ENCODE measurements around the gene SLX9.

The SLX9 gene

GRCh38 chr21:45009616-45010015 lies 69.8 kb downstream of the SLX9 start:
- DNase-seq: no peak

GRCh38 chr21:45010096-45010495 lies 70.3 kb downstream of the SLX9 start:
- DNase-seq: no peak

DNA sequence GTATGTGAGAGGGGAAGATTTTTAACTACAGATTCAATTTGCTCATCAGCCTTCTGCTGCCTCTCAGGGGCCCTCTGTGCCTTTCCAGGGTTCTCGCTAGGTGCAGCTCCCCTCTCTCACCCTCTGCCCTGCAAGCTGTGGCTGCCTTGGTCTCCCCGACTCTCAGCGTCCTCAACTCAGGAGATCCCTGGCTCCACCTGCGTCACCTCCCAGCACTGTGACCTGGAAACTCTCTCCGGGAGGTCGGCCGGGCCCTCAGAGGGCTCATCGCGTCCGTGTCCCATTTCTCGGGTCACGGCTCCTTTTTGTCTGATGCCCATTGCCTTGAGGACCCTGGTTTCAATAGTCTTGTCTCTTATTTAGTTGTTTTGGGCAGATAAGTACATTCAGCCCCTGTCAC lies 71.0 kb downstream of the SLX9 start:
- DNase-seq: no peak

DNA sequence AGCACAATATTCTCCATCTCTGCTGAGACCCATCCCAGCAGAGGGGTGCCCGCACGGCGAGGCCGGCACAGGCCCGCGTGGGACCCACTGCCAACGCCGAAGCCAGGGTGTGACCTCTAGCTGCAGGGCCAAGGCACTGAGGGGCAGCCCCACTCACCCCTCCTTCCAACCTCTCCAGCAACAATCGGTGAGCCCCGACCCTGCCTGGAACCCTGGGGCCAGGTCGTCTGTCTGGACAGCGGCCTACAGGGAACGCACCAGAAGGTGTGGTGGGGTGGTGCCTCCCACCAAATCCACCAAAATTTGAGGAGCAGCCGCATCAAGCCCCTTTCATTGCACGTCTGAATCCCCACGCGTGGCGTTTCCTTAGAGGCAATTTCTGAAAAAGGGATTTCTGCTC lies 71.6 kb downstream of the SLX9 start:
- DNase-seq: no peak

DNA sequence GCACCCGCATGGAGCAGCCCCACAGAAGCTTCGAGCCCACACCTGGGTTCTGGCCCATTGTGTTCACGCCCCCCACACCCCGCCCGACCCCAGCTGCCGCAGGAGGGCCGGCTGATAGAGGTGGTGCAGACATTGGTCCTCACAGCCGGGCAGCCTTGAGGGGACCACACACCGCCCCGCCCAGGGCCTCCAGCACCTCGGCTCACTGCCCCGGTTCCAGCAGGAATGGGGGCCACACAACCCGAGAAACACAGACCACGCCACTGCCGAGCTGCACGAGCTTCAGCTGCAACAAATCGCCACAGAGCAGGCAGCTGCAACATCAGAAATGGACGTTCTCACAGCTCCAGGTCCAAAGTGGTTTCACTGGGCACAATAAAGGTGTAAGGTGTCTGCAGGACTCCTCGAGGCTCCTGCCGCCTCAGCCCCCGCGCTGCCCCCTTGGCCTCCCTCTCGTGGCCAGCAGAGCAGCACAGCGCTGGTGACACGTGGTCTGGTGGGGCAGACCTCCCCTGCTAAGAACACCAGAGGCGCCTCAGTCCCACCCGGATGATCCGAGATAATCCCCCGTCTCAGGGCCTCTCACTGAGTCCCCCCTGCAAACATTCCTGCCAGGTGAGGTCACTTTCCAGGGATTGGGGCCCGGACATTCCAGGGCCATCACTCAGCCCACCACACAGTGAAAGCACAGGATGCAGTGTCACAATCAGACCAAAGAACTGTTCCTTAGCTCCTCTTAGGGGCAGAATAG lies 72.3 kb downstream of the SLX9 start:
- DNase-seq: no peak

- no peak for DNase-seq
Measured at GRCh38 chr21:45012662-45013259, 72.9 kb downstream of the SLX9 start.

DNA sequence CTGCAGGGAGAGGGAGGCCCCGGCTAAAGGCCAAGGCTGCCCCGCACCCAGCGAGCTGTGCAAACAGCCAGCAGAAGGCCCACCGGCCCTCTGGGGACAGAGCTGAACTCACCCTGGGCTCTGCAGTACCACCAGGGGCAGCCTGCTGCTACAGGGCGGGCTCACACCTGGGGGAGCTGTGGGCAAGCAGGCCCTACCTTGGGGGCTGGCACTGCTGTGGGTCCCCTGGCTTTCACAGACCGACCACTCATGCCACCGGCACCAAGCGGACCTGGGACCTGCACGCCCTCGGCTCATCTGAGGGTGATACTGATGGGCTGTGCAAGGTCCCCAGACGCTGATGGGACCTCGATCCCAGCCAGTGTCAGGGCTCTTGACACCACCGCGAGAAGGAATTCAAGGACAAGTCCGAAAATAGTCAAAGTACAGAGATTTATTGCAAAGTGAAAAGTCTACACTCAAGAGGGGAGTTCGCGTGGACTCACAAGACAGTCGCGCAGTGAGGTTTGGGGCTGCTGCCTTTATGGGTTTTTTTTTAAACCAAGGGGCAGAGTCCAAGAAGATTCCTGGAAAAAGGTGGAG lies 73.5 kb downstream of the SLX9 start:
- no peak for DNase-seq

DNA sequence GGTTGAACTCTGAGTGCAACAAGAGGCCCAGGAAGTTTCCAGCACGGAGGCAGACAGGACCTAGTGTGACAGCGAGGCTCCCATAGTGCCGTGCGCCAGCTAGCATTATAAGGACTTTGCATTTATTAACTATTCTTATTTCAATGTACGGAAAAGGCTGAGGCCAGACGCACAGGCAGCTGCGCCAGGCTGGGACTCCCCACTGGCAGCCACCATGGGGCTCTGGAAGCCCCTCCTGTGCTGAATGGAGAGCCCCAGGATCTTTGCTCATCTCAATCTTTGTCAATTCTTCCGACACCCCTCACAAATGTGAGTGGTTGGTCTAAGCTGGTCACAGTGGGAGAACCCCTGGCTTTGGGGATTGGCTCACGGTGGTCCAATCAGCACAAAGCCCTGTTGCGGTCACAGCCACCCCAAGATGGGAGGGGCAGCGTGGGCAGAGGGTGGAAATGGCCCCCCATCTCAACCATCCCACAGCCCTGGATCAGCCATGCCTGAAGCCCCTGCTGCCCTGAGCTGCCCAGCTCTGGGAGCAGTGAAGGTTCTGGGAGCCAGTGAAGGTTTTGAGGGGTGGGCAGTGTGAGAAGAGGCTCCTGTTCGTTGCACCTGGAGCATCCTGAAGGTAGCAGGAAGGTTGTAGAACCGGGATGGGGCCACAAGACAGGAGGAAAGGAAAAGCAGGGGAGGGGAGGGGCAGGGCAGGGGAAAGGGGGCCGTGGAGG lies 75.1 kb downstream of the SLX9 start:
- DNase-seq: no peak

GRCh38 chr21:45015469-45015860 lies 75.6 kb downstream of the SLX9 start:
- no peak for DNase-seq

DNA sequence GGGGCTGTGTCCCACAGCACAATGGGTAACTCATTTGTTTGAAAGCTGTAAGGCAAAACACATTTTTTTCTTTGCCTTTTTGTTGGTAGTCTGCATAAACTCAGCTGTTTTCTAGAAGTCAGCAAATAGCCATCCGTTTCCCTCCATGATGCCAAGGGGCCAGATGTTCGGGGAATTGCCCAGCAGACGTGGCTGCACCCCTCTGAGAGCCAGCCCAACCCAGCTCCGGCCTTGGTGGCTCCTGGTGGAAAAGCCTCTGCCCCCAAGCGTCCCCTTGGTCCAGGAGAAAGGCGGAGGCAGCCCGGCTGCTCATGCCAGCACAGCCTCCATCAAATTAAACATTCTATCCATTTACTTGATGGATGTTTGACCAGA lies 76.2 kb downstream of the SLX9 start:
- no peak for DNase-seq

GRCh38 chr21:45016406-45017038 lies 76.7 kb downstream of the SLX9 start:
- no peak for DNase-seq

DNA sequence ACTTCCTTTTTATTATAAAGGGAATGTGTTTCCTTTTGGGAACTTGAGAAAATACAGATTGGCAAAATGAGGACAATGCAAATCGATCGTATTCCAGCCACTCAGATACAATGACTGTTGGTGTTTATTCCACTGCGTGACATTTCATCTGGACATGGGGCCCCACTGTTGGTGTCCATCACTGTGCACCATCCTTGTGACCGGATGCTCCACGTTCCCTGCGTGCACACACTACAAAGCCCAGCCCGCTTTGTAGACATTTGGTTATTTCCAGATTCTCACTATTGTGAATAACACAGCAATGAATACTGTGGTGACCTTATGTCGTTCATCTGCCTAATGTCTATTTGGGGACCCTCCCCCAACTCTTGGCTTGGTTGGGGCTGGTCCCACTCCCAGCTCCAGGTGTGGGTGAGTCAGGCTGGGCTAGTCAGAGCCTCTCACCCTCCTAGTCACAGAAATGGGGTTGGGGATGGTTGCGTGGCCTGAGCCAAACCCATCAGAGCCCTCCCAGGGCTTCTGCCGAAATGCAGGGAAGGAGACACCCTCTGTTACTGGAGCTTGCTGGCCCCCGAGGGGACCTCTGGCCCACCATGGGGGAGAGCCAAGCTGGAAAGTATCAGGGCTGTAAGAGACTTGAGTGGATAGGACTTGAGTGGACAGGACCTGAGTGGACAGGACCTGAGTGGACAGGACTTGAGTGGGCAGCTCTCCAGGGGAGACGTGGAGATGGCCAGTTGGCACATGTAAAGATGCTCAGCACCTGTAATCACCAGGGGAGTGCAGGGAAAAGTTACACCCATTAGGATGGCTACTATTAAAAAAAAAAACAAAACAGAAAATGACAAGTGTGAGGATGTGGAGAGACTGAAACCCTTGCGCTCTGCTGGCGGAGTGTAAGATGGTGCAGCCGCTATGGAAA lies 77.5 kb downstream of the SLX9 start:
- DNase-seq: no peak

DNA sequence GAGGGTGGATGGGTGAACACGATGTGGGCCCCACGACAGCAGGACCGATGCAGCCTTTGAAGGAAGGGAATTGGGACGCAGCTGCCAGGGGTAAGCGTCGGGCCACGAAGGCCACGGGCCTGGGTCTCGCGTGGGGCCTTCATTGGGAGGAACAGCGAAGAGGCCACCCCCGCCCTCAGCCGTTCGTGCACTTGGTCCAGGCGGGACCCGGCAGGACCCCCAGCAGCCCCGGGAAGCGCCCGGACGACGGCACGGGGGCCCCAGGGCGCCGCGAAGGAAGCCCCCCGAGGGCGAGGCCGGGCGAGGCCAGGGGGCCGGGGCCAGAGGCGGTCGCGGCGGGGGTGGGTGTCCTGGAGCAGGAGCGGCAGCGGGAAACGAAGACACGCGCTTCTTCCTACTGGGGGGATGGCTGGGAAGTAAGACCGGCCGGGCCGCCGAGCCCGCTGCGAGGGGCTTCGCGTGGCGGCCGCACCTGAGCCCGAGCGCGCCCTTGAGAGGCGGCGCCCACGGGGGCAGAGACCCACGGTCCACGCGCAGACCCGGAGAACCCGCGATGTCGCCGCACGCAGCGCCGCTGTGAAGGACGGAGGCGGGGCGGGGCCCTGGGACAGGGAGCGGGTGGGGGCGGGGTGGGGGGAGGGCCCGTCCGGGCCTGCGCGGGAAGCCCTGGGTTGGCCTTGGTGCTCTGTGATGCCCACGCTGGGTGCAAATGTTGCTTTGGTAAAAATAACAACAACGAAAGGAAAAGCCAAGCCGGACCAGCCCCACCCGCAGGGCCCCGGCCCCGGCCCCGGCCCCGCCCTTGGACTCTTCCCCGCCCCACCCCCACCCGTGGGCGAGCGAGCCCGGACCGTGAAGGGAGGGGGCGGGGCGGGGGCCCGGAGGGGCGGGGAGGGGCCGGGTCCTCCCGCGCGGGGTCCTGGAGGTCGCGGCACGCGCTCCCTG lies 78.6 kb downstream of the SLX9 start:
- DNase-seq: no peak

DNA sequence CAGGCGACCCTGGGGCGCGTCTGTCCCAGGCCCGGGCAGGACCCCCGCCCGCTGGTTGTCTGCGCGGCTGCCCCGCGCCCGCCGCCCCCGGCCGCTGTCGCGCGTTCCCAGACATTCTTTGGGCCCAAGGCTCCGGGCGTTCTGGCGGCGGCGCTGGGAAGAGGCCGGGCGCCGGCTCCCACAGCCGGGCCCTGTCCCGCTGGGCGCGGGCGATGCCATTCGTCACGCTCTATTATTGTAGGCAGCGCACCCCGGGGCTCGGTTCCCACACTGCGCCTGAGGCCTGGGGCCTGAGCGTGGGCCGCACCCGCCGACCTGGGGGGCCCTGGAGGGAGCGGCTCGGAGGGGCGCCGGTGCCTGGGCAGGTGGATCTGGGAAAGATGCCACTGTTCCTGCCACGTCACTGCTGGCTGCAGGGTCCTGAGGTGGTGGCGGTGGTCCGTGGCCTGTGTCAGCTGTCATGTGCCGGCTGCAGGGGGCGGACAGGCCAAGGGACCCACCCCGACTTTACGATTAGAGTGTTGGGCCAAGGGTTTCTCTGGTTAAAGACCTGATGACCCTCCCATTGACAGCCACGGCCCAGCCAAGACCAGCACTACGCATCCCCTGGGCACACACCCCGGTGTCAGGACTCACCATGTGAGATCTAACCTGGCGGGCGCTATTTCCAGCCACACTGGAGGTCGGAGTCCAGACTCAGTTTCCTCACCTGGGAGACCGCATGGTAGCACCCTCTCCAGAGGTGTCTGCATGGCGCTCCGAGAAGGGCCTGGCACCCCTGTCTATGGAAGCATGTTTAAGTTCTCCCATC lies 79.5 kb downstream of the SLX9 start:
- no peak for DNase-seq

DNA sequence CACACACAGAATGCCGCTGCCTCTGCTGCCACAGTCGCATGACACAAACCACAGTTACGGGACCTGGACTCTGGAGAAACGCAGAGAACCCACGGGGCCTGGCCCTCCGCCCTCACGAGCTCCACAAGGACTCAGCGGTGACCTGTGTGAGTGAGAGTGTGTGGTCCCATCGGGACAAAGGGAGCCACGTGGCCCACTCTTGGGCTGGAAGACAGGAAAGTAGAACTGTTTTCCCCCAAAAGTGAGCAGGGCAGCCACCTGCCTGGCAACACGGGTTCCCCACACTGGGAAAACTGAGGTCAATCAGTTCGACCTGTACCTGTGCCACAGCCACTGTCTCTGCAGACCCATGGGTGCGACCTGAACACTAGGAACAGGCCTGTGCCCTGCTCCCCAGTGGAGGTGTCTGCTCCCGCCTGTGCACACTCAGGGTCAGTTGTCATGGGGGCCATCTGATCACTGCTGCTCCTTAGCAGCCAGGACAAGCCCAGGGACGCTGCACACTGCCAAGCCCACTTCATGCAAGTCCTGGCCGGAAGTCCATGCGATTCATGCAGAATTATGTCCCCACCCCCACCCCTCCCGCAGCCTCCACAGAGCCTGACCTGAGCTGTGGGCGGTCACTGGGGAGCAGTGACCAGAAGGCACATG lies 80.2 kb downstream of the SLX9 start:
- no peak for DNase-seq

GRCh38 chr21:45020629-45021427 lies 81.0 kb downstream of the SLX9 start:
- DNase-seq: no peak

DNA sequence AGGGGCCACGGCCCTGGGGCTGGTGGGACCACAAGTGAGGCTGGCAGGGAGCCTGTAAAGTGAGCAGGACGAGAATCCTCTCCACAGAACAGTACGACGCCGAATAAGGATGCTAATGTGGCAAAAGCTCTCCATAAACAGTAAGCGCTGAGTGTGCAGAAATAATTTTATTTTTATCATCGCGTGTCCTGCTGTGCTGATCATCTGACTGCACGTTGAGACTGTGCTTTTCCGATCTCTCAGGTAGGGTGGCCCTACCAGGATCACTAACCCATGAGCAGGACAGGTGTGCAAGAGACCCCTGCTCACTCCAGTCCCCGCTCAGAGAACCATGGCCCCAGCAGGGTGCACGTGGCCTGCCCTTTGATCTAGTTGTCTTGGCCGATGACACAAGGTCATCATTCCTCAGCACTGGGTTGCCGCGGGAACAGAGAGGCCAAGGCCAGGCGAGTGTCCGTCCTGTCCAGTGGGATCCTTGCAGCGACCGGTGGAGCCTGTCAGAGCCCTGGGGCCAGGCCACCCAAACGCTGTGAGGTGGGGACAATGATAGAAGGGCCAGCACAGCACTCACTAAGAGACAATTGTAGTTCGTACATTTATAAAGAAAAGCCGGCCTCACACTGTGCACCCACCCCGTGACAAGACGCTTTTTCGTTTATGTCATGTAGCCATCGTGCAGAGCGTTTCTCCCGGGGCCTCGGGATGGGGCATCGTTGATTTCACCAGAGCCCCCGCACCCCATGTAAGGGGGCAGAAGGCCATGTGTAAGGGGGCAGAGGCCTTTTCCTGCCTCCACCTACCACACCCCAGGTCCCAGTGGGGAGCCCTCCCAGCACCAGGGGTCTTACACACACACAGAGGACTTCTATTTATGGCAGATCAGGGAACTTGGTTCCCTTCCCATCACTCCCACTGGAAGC lies 81.9 kb downstream of the SLX9 start:
- no peak for DNase-seq

- no peak for DNase-seq
Measured at GRCh38 chr21:45022348-45022675, 82.5 kb downstream of the SLX9 start.
